GM12878 (cell line): Measurements from ENCODE around the gene COL4A2.

Source experiments
- CHD2 ChIP-seq: IDR thresholded peaks from 2 replicates; pipeline ENCODE4 v1.6.1; 2011; ENCODE audit warnings: low read depth, low read length, improper control_type of control experiment, borderline replicate concordance
- LARP7 ChIP-seq: fragments of 450-650 bp; IDR thresholded peaks from 2 replicates; pipeline ENCODE4 v1.6.1; 2017; ENCODE audit warnings: mild to moderate bottlenecking
- NFYB ChIP-seq: IDR thresholded peaks from 2 replicates; pipeline ENCODE4 v1.6.1; 2011; ENCODE audit warnings: low read depth, mild to moderate bottlenecking, low read length, improper control_type of control experiment, moderate library complexity; ENCODE audit not compliant: insufficient read depth
- SIX5 ChIP-seq: IDR thresholded peaks from 2 replicates; pipeline ENCODE4 v1.6.1; 2011; ENCODE audit warnings: mild to moderate bottlenecking, low read depth, low read length, moderate library complexity; ENCODE audit not compliant: severe bottlenecking
- STAT3 ChIP-seq: IDR thresholded peaks from 2 replicates; pipeline ENCODE4 v1.6.1; 2011; ENCODE audit warnings: low read depth, low read length, improper control_type of control experiment
- SUPT20H ChIP-seq: IDR thresholded peaks from 2 replicates; pipeline ENCODE4 v1.6.1; 2011; ENCODE audit warnings: low read depth, mild to moderate bottlenecking, low read length, moderate library complexity, borderline replicate concordance; ENCODE audit not compliant: control insufficient read depth
- ZBED1 ChIP-seq: IDR thresholded peaks from 2 replicates; pipeline ENCODE4 v1.6.1; 2016; ENCODE audit warnings: borderline replicate concordance
- ZNF274 ChIP-seq: IDR thresholded peaks from one replicate; pipeline ENCODE4 v1.8.0; 2011; ENCODE audit not compliant: insufficient read length, insufficient read depth
- TF ChIP-seq, protein P1 (sequence below), 3 experiments: IDR thresholded peaks in 2 of 3; conservative IDR thresholded peaks in 1 of 3; 2 replicates each; pipeline ENCODE4 v1.5.1; 2011; ENCODE audit warnings: low read depth in 3 of 3, low read length in 3 of 3, mild to moderate bottlenecking in 3 of 3, control low read depth in 2 of 3, moderate library complexity in 2 of 3, inconsistent platforms in 1 of 3, mixed read lengths in 1 of 3; ENCODE audit not compliant: control insufficient read depth in 2 of 3, insufficient read depth in 1 of 3; ENCODE audit errors: extremely low read depth in 1 of 3
- TF ChIP-seq, protein P2 (sequence below): IDR thresholded peaks from 2 replicates; pipeline ENCODE4 v1.6.1; 2012; ENCODE audit warnings: low read length, inconsistent platforms
- TF ChIP-seq, protein P3 (sequence below): IDR thresholded peaks from 2 replicates; pipeline ENCODE4 v1.6.1; 2011; ENCODE audit warnings: mild to moderate bottlenecking, low read depth, low read length, moderate library complexity; ENCODE audit not compliant: insufficient replicate concordance

DNA sequence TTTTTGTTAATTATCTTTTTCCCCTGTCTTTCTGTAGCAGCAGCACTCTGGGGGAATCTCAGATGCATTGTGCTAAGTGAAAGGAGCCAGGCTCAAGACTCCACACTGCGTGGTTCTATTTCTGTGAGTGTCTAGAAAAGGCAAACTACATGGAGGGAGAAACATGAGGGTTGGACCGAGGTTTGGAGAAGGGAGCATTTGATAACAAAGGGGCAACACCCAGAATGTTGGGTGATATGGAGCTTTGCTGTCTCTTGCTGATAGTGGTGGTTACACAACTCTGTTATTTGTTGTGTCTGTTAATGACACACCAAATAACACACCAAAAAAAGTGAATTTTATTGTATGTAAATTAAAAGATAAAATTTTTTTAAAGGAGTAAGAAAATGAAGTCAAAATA, 107.8 kb downstream of the COL4A2 start:
- TF ChIP-seq SUPT20H, result no peak
- no peak for TF ChIP-seq ZNF274
- TF ChIP-seq SIX5, result no peak
- no peak for TF ChIP-seq NFYB
- no peak for TF ChIP-seq ZBED1
- TF ChIP-seq, protein P1, sequence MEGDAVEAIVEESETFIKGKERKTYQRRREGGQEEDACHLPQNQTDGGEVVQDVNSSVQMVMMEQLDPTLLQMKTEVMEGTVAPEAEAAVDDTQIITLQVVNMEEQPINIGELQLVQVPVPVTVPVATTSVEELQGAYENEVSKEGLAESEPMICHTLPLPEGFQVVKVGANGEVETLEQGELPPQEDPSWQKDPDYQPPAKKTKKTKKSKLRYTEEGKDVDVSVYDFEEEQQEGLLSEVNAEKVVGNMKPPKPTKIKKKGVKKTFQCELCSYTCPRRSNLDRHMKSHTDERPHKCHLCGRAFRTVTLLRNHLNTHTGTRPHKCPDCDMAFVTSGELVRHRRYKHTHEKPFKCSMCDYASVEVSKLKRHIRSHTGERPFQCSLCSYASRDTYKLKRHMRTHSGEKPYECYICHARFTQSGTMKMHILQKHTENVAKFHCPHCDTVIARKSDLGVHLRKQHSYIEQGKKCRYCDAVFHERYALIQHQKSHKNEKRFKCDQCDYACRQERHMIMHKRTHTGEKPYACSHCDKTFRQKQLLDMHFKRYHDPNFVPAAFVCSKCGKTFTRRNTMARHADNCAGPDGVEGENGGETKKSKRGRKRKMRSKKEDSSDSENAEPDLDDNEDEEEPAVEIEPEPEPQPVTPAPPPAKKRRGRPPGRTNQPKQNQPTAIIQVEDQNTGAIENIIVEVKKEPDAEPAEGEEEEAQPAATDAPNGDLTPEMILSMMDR (IDR thresholded peaks at IDR 0.05 in 2 of 3, conservative IDR thresholded peaks at IDR 0.05 in 1 of 3; ENCODE audit: control insufficient read depth in 2 of 3, extremely low read depth in 1 of 3, insufficient read depth in 1 of 3, low read depth in 3 of 3, low read length in 3 of 3), result no peak
- no peak for TF ChIP-seq STAT3
- TF ChIP-seq, protein P2, sequence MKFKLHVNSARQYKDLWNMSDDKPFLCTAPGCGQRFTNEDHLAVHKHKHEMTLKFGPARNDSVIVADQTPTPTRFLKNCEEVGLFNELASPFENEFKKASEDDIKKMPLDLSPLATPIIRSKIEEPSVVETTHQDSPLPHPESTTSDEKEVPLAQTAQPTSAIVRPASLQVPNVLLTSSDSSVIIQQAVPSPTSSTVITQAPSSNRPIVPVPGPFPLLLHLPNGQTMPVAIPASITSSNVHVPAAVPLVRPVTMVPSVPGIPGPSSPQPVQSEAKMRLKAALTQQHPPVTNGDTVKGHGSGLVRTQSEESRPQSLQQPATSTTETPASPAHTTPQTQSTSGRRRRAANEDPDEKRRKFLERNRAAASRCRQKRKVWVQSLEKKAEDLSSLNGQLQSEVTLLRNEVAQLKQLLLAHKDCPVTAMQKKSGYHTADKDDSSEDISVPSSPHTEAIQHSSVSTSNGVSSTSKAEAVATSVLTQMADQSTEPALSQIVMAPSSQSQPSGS, result no peak
- TF ChIP-seq, protein P3, sequence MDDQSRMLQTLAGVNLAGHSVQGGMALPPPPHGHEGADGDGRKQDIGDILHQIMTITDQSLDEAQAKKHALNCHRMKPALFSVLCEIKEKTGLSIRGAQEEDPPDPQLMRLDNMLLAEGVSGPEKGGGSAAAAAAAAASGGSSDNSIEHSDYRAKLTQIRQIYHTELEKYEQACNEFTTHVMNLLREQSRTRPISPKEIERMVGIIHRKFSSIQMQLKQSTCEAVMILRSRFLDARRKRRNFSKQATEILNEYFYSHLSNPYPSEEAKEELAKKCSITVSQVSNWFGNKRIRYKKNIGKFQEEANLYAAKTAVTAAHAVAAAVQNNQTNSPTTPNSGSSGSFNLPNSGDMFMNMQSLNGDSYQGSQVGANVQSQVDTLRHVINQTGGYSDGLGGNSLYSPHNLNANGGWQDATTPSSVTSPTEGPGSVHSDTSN, result no peak
- no peak for TF ChIP-seq CHD2
- no peak for TF ChIP-seq LARP7
